ELR (cell line): ENCODE results near the gene CCL4L2.
"Not testable (repeated sequence)": the region's sequence is repeated elsewhere in the genome, so short reads cannot be mapped to it uniquely, and the experiment has no call there.

ENCODE experiments used
- DNase-seq: peaks from one replicate; pipeline ENCODE4 v3.0.0-alpha.2; 2015; ENCODE audit warnings: low read depth

Gene CCL4L2

DNA sequence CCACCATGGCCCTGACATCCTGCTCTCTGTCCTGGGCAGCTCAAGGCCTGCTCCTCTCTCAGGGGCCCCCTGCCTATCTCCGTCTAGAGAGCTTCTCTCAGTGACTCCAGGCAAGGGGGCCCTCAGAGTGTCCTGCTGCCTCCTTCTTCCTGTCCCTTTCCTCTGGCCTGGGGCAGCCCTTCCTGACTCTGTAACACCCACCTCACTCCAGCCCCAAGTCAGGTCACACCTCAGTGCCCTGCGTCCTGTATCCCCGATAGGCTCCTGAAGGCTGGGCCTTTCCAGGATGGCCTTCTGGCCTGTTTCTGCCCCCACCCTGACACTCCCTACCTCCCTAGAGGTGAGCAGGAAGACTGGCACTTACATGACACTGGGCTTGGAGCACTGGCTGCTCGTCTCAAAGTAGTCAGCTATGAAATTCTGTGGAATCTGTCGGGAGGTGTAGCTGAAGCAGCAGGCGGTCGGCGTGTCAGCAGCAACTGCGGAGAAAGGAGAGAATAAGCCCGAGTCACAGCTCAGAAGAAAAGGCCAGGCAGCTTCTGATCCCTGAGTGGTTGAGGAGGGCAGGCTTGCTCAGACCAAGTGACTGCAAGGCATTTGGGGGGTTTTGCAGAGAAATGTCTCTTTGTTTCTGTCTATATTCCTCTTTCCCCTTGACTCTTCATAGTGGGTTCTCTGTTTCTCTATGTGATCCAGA, 15.3 kb upstream of the CCL4L2 start:
- DNase-seq: no peak

DNA sequence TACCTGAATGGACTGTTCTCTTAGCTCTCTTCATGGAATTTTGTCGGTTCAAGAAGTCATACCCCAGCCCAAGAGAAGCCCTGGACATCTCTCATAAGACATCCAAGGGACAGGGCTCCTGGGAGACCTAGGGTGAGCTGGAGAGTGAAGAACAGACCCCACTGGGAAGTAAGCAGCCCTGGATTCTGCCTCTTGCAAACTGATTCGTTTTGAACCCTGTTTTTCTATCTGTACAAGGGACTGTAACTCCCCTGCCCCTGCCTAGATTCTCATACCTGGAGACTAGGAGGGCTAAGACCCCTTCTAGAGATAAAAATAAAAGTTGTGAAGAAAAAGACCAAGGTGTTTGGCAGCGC, 14.8 kb upstream of the CCL4L2 start:
- DNase-seq: no peak

DNA sequence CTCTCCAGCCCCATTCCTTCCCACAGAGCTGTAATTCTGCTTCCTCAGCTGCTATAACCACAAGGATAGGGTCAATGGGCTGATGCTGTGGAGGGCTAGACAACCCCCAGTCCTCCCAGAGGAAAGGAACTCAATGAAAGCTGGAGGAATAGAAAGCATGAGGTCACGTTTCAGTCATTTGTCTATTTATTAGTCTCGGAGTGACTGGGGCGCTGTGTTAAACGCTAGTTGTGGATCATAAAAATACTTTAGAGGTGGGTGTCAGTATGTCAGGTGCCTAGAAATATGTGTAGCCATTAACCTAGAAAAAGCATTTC, 13.5 kb upstream of the CCL4L2 start:
- DNase-seq: no peak

DNA sequence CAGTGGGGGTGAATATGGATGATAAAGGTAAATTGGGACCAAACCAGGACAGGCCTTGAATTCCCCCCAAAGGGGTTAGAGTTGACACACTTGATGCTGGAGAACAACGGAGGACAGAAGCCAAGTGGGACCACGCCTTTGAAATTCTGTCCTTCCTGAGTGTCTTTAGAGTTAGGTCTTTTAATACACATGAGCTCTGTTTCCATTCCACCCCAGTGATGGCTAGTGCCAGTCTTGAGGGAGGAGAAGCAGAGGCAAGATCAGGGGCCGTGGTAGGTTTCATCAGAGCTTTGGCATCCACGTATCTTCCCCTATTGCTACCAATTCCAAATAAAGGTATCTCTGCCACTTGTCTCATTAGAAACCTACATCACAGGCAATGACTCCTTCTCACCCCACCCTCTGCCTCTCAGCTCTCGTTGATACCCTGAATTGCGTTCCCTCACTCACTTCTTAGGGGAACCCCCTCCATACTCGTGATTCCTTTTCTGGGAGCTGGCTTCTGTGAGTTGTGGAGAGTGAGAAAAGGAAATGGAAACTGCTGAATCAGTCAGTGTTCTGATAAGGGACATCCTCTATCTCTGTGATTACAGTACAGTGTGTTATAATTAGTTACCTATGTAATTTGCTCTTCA, 11.9 kb upstream of the CCL4L2 start:
- DNase-seq: no peak

DNA sequence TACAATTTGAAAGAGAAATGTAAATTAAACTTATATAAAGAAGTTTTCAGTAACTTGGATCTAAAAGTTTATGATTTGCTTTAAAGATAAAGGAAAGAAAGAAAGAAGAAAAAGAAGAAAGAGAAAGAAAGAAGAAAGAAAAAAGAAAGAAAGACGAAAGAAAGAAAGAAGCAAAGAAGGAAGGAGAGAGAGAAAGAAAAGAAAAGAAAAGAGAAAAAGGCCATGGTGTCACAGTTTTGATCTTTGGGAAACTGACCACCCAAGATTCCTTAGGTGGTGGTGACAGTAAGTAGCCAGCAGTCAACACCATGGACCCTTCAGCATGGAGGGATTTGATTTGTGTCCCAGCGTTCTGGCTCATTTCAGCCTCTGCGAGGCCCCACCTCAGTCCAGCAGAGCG, 9.8 kb upstream of the CCL4L2 start:
- not testable (repeated sequence) for DNase-seq

DNA sequence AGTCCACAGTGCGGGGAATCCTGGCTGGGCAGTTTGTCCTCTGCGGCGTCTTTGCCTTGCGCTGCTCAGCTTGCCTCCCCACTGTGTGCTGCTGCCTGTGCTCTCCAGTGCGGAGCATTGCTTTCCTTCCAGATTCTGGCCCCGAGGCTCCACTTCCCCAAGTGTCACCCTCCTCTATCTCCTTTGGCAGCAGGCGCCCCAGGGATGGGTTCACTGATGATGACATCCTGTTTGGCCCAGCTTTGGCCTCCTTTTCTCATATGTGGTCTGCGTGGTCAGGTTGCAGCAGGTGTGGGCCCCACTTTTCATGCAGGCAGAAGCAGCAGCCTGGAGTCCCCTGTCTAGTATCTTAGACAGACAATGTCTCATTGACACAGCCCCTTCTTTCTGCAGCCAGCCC, 9.4 kb upstream of the CCL4L2 start:
- not testable (repeated sequence) for DNase-seq

DNA sequence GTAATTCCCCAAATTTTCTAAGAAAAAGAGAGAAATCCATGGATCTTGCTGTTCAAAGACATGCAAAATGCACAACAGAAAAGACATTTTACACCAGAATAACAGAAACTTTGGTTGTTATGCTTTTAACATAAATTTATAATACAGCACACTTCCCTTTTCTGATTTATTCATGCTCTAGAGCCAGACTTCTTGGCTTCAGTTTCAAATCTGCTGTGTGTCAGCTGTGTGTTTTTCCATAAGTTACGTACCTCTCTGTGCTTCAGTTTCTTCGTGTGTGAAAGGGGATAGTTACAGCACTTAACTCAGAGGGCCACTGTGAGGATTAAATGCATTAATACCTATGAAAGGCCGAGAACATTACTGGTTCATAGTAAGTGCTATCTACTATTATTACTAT, 7.5 kb upstream of the CCL4L2 start:
- DNase-seq: no peak

DNA sequence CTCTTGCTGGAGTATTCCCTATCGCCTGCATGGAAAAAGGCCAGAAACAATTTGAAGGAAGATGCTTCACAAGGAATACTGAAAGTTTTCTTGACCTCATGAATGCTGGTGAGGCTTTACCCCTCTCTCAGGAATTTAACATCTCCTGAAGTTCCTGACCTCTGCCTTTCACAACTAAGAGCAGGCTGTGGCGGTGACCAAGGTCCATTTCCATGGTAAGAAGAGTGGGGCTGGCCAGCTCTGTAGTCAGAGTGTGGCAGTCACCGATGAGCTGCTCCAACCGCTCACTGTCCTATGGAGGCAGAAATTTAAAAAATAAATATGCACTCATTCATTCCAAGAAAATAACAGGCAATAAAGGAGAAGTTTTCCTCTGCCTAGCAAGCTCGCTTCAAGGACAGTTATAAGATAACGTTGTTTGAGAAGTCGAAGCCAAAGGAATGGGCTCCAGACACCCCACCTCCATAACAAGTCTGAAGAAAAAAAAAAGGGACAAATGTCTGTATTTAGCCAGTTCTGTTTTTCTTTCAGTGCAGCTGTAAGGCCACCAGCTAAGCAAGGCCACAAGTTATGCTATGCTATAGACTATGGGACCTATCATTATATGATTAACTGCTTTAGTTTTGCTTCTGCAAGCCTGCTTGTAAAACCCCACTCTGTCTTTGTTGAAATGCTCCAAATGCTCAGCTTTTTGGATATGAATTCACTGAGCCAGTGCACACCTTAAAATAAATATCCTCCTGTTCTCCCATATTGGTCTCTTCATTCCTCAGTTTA, 6.0 kb upstream of the CCL4L2 start:
- DNase-seq: no peak

DNA sequence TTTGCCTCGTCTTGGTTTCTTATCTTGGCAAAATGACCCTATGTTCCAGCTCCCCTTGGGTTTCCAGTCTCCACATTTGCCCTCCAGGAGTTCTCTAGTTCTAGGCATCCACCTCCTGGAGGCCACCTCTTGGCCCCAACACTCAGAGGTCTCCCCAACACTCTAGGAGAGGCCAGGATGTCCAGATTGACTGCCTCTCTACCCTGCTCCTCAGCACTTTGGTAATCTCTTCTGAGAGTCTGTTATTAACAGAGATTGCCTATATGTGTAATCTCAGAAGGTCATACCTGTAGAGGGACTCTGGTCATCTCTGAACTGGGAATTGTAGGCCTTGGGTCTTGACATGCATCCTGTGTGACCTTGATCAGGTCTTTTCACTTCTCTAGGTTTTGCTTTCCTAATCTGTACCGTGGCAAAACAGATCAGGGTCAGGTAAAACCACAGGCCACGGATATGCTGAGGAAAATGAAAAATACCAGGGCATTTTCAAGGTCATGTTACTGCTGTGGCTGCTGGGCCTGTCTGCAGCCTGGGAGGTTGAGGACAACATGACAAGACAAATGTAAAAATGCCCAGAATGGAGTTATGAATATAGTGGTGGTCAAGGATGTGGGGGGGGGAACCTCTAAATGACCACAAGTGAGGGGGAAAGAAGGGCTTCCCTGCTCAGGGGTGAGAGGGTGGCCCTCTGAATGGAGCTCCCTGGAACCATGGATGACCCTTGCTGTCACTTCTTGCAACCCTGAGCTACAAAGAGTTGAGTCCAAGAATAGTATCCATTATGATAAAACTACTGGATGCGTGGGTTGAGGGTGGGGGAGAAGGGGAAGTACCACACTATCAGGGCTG, 5.0 kb upstream of the CCL4L2 start:
- no peak for DNase-seq

DNA sequence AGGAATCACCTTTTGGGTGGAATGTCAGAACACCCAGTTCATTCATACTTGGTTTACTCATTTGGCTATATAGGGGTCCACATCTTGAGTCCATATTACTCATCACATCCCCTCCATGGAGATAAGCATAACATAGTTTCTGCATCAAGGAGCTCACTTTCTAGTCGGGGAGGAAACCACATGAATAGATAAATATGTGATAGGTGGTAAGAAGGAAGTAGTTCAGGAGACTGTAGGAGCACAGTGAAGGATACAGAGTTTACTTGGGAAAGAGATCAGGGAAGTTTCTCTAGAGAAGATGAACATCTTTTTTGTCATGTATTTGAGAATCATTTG, 4.4 kb upstream of the CCL4L2 start:
- DNase-seq: not testable (repeated sequence)

DNA sequence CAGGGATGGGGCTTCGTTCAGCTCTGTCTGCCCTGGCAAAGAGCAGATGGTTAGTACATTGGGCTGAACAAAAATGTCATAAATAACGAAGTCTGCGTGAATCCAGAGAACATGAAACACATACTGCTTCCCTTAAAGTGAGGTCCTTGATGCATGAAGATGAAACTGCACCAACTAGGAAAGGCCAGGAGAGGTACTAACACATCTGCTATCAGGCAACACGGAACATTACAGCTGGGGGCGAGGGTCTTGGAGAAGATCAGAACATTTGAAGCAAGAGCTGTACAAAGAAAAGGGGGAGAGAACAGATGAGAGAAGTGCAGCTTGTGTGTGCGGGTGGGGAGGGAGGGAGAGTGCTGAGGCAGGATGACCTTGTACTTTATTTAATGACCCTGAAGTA, 3.5 kb upstream of the CCL4L2 start:
- DNase-seq: not testable (repeated sequence)

DNA sequence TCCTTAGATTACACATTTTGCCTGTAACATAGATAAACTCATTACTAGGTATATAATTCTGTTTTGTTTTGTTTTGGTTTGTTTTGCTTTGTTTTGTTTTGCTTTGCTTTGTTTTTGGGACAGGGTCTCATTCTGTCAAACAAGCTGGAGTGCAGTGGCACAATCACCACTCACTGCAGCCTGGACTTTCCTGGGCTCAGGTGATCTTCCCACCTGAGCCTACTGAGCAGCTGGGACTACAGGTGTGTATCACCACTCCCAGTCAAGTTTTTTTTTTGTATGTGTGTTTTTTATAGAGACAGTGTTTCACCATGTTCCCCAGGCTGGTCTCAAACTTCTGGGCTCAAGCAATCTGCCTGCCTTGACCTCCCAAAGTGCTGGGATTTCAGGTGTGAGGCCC, 1.3 kb upstream of the CCL4L2 start:
- DNase-seq: no peak

DNA sequence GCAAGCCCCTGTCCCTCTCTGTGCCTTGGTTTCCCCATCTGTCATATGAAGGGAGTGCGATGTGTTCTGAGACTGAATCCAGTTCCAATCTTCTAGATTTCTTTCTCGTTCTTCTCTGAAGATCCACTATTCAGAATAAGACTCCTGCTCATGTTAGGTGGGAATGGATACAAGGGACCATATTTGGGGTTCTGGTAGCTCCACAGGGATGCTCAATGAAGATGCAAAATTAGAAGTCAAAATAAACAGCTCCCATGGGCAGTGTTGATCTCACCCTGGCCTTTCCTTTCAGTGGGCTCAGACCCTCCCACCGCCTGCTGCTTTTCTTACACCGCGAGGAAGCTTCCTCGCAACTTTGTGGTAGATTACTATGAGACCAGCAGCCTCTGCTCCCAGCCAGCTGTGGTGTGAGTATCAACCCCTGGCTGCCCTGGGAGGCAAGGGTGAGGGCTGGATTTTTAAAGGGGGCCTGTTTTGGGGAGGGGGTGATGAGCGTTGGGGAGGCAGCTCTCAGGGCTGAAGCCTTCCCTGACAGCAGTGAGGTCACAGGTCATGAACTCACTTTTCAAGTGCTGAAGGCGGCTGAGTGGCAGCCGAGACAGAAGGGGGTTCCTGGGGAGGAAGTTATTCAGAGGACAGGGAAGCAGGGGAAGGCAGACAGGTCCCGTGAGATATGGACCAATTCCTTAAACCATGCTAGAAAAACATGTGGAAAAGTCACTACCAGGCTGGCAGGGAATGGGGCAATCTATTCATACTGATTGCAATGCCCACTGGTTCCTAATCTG, 815 bp downstream of the CCL4L2 start:
- DNase-seq: not testable (repeated sequence)

DNA sequence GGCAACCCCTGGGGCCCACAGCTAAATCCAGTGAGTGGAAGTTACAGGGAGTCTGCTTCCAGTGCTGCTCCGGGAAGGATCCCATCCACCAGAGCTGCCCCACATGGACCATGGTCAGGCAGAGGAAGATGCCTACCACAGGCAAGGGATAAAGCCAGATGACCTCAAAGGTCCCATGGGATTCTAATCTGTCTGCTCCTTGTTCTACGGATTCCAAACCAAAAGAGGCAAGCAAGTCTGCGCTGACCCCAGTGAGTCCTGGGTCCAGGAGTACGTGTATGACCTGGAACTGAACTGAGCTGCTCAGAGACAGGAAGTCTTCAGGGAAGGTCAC, 1.4 kb downstream of the CCL4L2 start:
- DNase-seq: no peak

DNA sequence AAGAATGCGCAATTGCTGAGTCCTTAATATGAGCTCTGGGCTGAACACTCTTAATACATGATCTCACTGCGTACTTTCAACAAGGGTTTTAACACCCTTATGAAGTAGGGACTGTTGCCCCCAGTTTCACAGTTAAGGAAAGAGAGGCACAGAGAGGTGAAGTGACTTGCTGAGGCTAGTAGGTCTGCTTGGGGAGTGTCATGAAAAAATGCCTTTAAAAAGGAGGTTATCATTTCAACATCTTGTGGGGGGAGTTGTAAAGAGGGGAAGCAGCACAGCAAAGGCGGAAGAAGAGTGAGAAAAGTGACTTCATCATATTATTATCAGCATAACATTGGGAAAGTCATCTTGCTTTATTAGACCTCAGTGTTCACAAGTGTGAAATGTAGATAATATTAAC, 2.1 kb downstream of the CCL4L2 start:
- no peak for DNase-seq

DNA sequence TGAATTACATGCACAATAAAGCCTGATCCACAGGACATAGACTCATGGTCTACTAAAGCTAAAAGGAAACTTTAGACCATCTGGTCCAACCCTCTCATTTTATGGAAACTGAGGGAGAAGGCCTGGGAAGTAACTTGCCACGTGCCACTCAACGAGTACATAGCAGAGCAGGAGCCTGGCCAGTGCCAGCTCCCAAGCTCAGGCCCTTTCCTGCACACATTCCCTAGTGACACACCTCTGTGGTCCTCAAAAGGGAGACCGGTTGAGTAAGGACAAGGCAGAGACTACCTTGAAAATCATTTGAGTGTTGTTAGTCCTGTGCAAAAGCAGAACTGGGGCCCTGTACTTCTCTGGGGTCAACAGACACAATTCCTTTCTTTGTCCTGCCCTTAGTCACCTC, 2.8 kb downstream of the CCL4L2 start:
- no peak for DNase-seq

DNA sequence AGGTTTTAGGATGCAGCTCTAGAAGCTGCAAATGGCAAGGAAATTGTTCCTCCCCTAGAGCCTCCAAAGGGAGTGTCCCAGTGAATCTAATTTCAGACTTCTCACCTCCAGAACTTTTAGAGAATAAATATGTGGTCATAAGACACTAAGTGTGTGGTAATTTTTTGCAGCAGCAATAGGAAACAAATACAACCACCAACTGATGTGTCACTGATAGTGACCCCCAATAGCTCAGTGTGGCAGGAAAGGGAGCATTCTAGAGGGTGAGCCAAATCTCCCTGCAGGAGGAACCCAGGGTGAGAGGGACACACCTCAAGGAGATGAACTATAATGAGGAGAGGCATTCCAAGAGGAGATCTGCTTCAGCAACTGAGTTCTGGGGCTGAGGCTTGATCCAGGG, 4.1 kb downstream of the CCL4L2 start:
- no peak for DNase-seq

DNA sequence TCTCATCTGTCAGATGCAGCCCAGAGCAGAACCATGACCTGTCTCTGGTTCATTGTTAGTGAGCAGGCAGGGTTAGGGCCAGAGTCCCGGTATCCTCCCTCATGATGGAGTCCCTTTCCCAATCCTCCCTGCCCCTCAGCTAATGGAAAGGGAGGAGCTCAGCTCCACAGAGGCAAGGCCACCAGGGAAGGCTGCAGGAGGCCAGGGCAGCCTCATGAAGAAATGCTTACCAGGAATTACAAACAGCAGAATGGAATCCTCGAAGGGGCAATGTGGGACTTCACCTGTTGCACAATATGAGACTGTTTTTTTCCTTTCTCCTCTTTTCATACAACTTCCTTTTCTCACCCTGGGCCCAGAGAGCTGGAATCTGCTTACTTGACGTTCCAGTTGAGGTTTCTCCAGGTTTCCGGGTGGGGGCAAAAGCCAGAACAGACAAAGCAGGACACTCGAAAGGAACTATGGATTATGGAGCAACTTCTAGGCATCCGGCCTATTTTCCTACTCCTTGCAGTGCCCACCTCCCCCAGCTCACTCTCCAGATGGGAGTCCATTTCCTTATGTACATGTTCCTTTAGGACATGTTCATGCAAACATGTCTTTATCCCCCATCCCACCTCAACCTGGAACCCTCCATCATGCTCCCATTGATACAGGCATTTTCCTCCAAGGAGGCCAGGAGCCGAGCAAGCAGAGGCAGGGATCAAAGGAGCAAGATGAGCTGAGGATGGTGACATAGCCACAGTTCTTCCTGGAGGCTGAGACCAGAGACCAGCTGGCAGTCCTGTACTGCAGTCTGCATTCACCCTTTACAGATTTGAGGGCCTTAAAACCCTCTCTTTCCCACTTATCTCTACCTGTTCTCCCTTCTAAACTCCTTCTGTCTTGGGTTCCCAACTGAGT, 4.8 kb downstream of the CCL4L2 start:
- not testable (repeated sequence) for DNase-seq

DNA sequence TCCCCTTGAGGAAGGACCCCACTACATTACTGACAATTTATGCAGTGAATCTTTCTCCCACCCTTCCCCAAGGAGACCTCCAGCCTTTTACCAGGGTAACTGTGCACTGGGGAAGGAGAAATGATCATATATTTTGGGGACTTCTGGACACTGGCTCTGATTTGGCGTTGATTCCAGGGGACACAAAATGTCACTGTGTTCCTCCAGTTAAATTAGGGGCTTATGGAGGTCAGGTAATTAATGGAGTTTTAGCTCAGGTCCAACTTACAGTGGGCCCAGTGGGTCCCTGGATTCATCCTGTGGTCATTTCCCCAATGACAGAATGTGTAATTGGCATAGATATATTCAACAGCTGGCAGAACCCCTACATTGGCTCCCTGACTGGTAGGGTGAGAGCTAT, 8.7 kb downstream of the CCL4L2 start:
- DNase-seq: not testable (repeated sequence)

DNA sequence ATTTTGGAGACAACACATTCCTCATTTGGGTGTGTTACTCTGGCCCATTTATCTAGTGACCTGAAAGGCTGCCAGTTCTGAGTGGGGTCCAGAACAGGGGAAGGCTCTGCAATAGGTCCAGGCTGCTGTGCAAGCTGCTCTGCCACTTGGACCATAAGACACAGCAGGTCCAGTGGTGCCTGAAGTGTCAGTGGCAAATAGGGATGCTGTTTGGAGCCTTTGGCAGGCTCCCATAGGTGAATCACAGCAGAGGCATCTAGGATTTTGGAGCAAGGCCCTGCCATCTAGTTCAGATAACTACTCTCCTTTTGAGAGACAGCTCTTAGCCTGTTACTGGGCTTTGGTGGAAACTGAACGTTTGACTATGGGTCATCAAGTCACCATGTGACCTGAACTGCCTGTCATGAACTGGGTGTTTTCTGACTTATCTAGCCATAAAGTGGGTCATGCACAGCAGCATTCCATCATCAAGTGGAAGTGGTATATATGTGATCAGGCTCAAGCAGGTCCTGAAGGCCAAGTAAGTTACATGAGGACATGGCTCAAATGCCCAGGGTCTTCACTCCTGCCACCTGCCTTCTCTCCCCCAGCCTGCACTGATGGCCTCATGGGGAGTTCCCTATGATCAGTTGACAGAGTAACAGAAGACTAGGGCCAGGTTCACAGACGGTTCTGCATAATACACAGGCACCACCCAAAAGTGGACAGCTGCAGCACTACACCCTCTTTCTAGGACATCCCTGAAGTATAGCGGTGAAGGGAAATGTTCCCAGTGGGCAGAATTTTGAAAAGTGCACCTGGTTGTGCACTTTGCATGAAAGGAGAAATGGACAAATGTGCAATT, 10.1 kb downstream of the CCL4L2 start:
- not testable (repeated sequence) for DNase-seq
